Adrenal gland (tissue), 12 donors: ENCODE results near the gene G0S2. TPM values are rescaled to one million over a fixed set of nuclear protein-coding genes. Genes with fewer than 3 reads are reported as not detected.

Experiments used
- DNase-seq, 7 donors: peaks; one replicate each; pipeline ENCODE4 v3.0.0-alpha.2; 2019 to 2020
- H3K27ac ChIP-seq, 5 donors: fragments of 200-600 bp; sonication (generic) in 4 of 5; 1 replicate in 3 of 5; 2 replicates in 2 of 5; pipeline versions ENCODE4 v1.5.1 to v1.8.0; 2016 to 2020; ENCODE audit warnings: mild to moderate bottlenecking in 1 of 5
- H3K27me3 ChIP-seq: fragments of 200-600 bp; 2 replicates; pipeline ENCODE4 v1.8.0; 2021
- H3K36me3 ChIP-seq, 2 donors: fragments of 200-600 bp; replicated peaks in 1 of 2; 1 replicate in 1 of 2; 2 replicates in 1 of 2; pipeline versions ENCODE4 v1.5.1 to v1.8.0; 2018 to 2022
- H3K4me1 ChIP-seq, 2 donors: fragments of 200-600 bp; replicated peaks in 1 of 2; 1 replicate in 1 of 2; 2 replicates in 1 of 2; pipeline versions ENCODE4 v1.5.1 to v1.8.0; 2018 to 2021
- H3K4me3 ChIP-seq, 4 donors: fragments of 200-600 bp; sonication (generic) in 3 of 4; one replicate each; pipeline ENCODE4 v1.5.1; 2016 to 2018
- H3K9me3 ChIP-seq, 3 donors: fragments of 200-600 bp; sonication (generic) in 1 of 3; replicated peaks in 1 of 3; 1 replicate in 2 of 3; 2 replicates in 1 of 3; pipeline versions ENCODE4 v1.5.1 to v1.8.0; 2016 to 2021
- CTCF ChIP-seq, 6 experiments: fragments of 450-650 bp in 4 of 6; fragments of 200-600 bp in 2 of 6; sonication (generic) in 1 of 6; IDR thresholded peaks; 1 replicate in 5 of 6; 2 replicates in 1 of 6; pipeline versions ENCODE4 v1.5.1 to v1.8.0; 2016 to 2021; ENCODE audit warnings: antibody characterized with exemption in 6 of 6, mild to moderate bottlenecking in 2 of 6, moderate library complexity in 1 of 6
- POLR2A ChIP-seq, 2 donors: fragments of 450-650 bp; IDR thresholded peaks; one replicate each; pipeline ENCODE4 v1.6.1; 2017; ENCODE audit warnings: antibody characterized with exemption in 2 of 2, mild to moderate bottlenecking in 2 of 2, moderate library complexity in 1 of 2
- WGBS, 4 donors: extraction: QIAGEN DNeasy Blood & Tissue Kit in 2 of 4; methylation state at CpG; one replicate each; pipeline versions ENCODE4 v1.1.5 to v1.1.7; 2013 to 2017; 5-methylcytosine and 5-hydroxymethylcytosine counted together
- intact Hi-C, 2 donors: fragments of 100-400 bp; cut with DNase I; formaldehyde crosslinking; loops; one replicate each; pipeline versions ENCODE4 v1.14.1 to v1.15.0; 2022 to 2023
- polyA plus RNA-seq, 3 donors: library from polyadenylated mRNA; stranded (reverse); fragments of 200-250 nt in 2 of 3; fragments of 350-450 nt in 1 of 3; fragmentation: Illumina TruSeq in 1 of 3; extraction: RNeasy Lipid Tissue Mini Kit (QIAGEN cat#74804) in 1 of 3; gene quantifications; one replicate each; pipeline ENCODE4 v1.2.3, GENCODE V29; 2013 to 2014
- total RNA-seq, 9 donors: library from RNA; depleted of rRNA in 4 of 9; stranded (reverse); fragments of >200 nt in 4 of 9; fragments of 120-200 nt in 1 of 9; fragmentation: NEBNext Ultra II Directional in 1 of 9; extraction: Animal tissue kit (Norgen Biotek cat#: 25700) in 1 of 9; gene quantifications; one replicate each; pipeline versions ENCODE4 v1.1.0 to v1.2.4, GENCODE V29; 2013 to 2023
- donor health status: healthy with polysubstance abuse.
- donor health status: Bipolar disorder and iron deficiency.
- donor health status: DM: yes; HTN: yes; CAD: no.
- donor health status: DM: no; HTN: no; CAD: no.
- donor health status: DM: no; HTN: no; CAD: no.
- donor health status: DM: yes; HTN: yes; CAD: no.

G0S2 gene
- total and polyA plus RNA-seq, 12 donors = 48.5 to 901 (median 237) TPM

- intact Hi-C loops = no loop called here
- TF ChIP-seq POLR2A (IDR thresholded peaks at IDR 0.05) (no peak), CTCF (IDR thresholded peaks at IDR 0.05) (no peak)
- 56 to 95% (median 76%) methylated on average over 5 of the region's 5 CpGs for WGBS, 4 donors
Measured at GRCh38 chr1:209657918-209658317, 17.3 kb upstream of the G0S2 start.

GRCh38 chr1:209659909-209660308 lies 15.3 kb upstream of the G0S2 start:
- WGBS, 4 donors = 11 to 24% (median 15%) methylated on average over 5 of the region's 5 CpGs
- H3K36me3 ChIP-seq = no peaks in the 10 kb centered on the region

More at GRCh38 chr1:209657918-209658317, 17.3 kb upstream of the G0S2 start:
- no peak for DNase-seq
- no peaks in the 10 kb centered on the region for H3K36me3 ChIP-seq
- no peaks in the 10 kb centered on the region for H3K27me3 ChIP-seq
- no peak overlapping the region for H3K4me3 ChIP-seq
- H3K9me3 ChIP-seq = no peaks in the 10 kb centered on the region
- no peak overlapping the region for H3K27ac ChIP-seq
- H3K4me1 ChIP-seq = peaks cover 10 to 22% of the 10 kb centered on the region in 2 donors

GRCh38 chr1:209661071-209661470 lies 14.1 kb upstream of the G0S2 start:
- intact Hi-C loops = no loop called here
- WGBS, 4 donors = 33 to 44% (median 39%) methylated on average over 1 of the region's 1 CpG
- no peak for DNase-seq
- Histone ChIP-seq H3K36me3 (no peaks in the 10 kb centered on the region), H3K4me1 (peaks cover 10 to 24% of the 10 kb centered on the region in 2 donors), H3K27me3 (no peaks in the 10 kb centered on the region), H3K4me3 (no peak overlapping the region), H3K27ac (no peak overlapping the region), H3K9me3 (no peaks in the 10 kb centered on the region)
- TF ChIP-seq CTCF (IDR thresholded peaks at IDR 0.05) (no peak), POLR2A (IDR thresholded peaks at IDR 0.05) (no peak)

More at GRCh38 chr1:209659909-209660308, 15.3 kb upstream of the G0S2 start:
- TF ChIP-seq CTCF (IDR thresholded peaks at IDR 0.05) = no peak
- no peak for TF ChIP-seq POLR2A (IDR thresholded peaks at IDR 0.05)
- Histone ChIP-seq H3K4me1 (peaks cover 10 to 24% of the 10 kb centered on the region in 2 donors), H3K4me3 (no peak overlapping the region), H3K27ac (peak overlapping the region in 3 of 5 donors; percentile 1 to 36 (median 18)), H3K27me3 (no peaks in the 10 kb centered on the region), H3K9me3 (no peaks in the 10 kb centered on the region)
- intact Hi-C loops = no loop called here
- peak in 3 of 7 donors; percentile 20 to 39 (median 31) for DNase-seq

GRCh38 chr1:209662879-209663327 lies 12.3 kb upstream of the G0S2 start:
- intact Hi-C loops = no loop called here
- Histone ChIP-seq H3K27me3 (no peaks in the 10 kb centered on the region), H3K9me3 (no peaks in the 10 kb centered on the region), H3K4me3 (no peak overlapping the region), H3K27ac (peak overlapping the region in 2 of 5 donors; percentile 10 to 26), H3K4me1 (peaks cover 10 to 28% of the 10 kb centered on the region in 2 donors), H3K36me3 (no peaks in the 10 kb centered on the region)
- TF ChIP-seq CTCF (IDR thresholded peaks at IDR 0.05) = no peak
- no peak for TF ChIP-seq POLR2A (IDR thresholded peaks at IDR 0.05)
- 69 to 82% (median 80%) methylated on average over 3 of the region's 3 CpGs for WGBS, 4 donors
- peak in 2 of 7 donors; percentile 3 to 22 for DNase-seq
